Tongue (tissue), 2 donors: ENCODE results near the gene AKR1C3. TPM values are rescaled to one million over a fixed set of nuclear protein-coding genes. Genes with fewer than 3 reads are reported as not detected.
"Not testable (repeated sequence)": the region's sequence is repeated elsewhere in the genome, so short reads cannot be mapped to it uniquely, and the experiment has no call there.

Experiments used
- DNase-seq: peaks from one replicate; pipeline ENCODE4 v3.0.0-alpha.2; 2015
- total RNA-seq: library from RNA; depleted of rRNA; stranded (reverse); fragments of >200 nt; gene quantifications from one replicate; pipeline ENCODE4 v1.2.3, GENCODE V29; 2014

The AKR1C3 gene
- 4.0 TPM for total RNA-seq

- peak; percentile 68 for DNase-seq
Observed at GRCh38 chr10:5094265-5095205, at the start of gene AKR1C3. TSS of gene AKR1C3 (plus strand) at chr10:5094414. CDS start at chr10:5094445, 31 bp downstream.

GRCh38 chr10:5045095-5045494, 49.1 kb upstream of the AKR1C3 start:
- DNase-seq = no peak

GRCh38 chr10:5046410-5046809, 47.8 kb upstream of the AKR1C3 start:
- DNase-seq = no peak

- DNase-seq = not testable (repeated sequence)
Observed at GRCh38 chr10:5047055-5047454, 47.2 kb upstream of the AKR1C3 start.

GRCh38 chr10:5047912-5048628, 46.1 kb upstream of the AKR1C3 start:
- no peak for DNase-seq

GRCh38 chr10:5052951-5053500, 41.2 kb upstream of the AKR1C3 start:
- not testable (repeated sequence) for DNase-seq

- not testable (repeated sequence) for DNase-seq
Observed at GRCh38 chr10:5054831-5055230, 39.4 kb upstream of the AKR1C3 start.

GRCh38 chr10:5059267-5059666, 34.9 kb upstream of the AKR1C3 start:
- DNase-seq = not testable (repeated sequence)

GRCh38 chr10:5060791-5061190, 33.4 kb upstream of the AKR1C3 start:
- DNase-seq = not testable (repeated sequence)

GRCh38 chr10:5064656-5065055, 29.6 kb upstream of the AKR1C3 start:
- no peak for DNase-seq

GRCh38 chr10:5068274-5068984, 25.8 kb upstream of the AKR1C3 start:
- no peak for DNase-seq

GRCh38 chr10:5070648-5071410, 23.4 kb upstream of the AKR1C3 start:
- DNase-seq = no peak

GRCh38 chr10:5071411-5072198, 22.6 kb upstream of the AKR1C3 start:
- DNase-seq = peak; percentile 76

- DNase-seq = no peak
Observed at GRCh38 chr10:5073659-5074058, 20.6 kb upstream of the AKR1C3 start.

GRCh38 chr10:5076615-5077014, 17.6 kb upstream of the AKR1C3 start:
- DNase-seq = no peak

- DNase-seq = no peak
Observed at GRCh38 chr10:5078547-5079180, 15.6 kb upstream of the AKR1C3 start.

- DNase-seq = no peak
Observed at GRCh38 chr10:5079306-5079830, 14.8 kb upstream of the AKR1C3 start.

GRCh38 chr10:5079836-5080235, 14.4 kb upstream of the AKR1C3 start:
- DNase-seq = no peak

- DNase-seq = no peak
Observed at GRCh38 chr10:5081091-5081490, 13.1 kb upstream of the AKR1C3 start.
